Effector memory CD4-positive, alpha-beta T cell (primary cell): Measurements from ENCODE around the gene ADAMTS14.

Experiments used
- DNase-seq, 3 donors: peaks; one replicate each; pipeline ENCODE4 v3.0.0-alpha.2; 2020
- H3K27ac ChIP-seq: 2 replicates; pipeline ENCODE4 v1.7.0; 2013; ENCODE audit warnings: mild to moderate bottlenecking, low read length, moderate library complexity; ENCODE audit not compliant: insufficient read depth, poor library complexity, severe bottlenecking
- H3K27me3 ChIP-seq: replicated peaks from 2 replicates; pipeline ENCODE4 v1.7.0; 2013; ENCODE audit warnings: mild to moderate bottlenecking, low read length; ENCODE audit not compliant: insufficient read depth, control insufficient read depth, poor library complexity, severe bottlenecking
- H3K36me3 ChIP-seq: 2 replicates; pipeline ENCODE4 v1.7.0; 2013; ENCODE audit warnings: mild to moderate bottlenecking, low read length, moderate library complexity; ENCODE audit not compliant: control insufficient read depth, insufficient read depth
- H3K4me1 ChIP-seq: 2 replicates; pipeline ENCODE4 v1.7.0; 2013; ENCODE audit warnings: low read length, mild to moderate bottlenecking; ENCODE audit not compliant: control insufficient read depth, insufficient read depth, poor library complexity, severe bottlenecking
- H3K4me3 ChIP-seq: 2 replicates; pipeline ENCODE4 v1.7.0; 2013; ENCODE audit warnings: low read length, low read depth, mild to moderate bottlenecking; ENCODE audit not compliant: insufficient read depth, poor library complexity, severe bottlenecking
- H3K9me3 ChIP-seq: 2 replicates; pipeline ENCODE4 v1.7.0; 2013; ENCODE audit warnings: mild to moderate bottlenecking, low read length, moderate library complexity; ENCODE audit not compliant: control insufficient read depth

Gene ADAMTS14

GRCh38 chr10:70775679-70776454 lies 103.6 kb downstream of the ADAMTS14 start:
- H3K4me3 ChIP-seq: no peak overlapping the region
- H3K9me3 ChIP-seq: no peaks in the 10 kb centered on the region
- H3K36me3 ChIP-seq: no peaks in the 10 kb centered on the region
- H3K27me3 ChIP-seq: no peaks in the 10 kb centered on the region
- no peak overlapping the region for H3K27ac ChIP-seq
- DNase-seq: no peak
- H3K4me1 ChIP-seq: no peaks in the 10 kb centered on the region

DNA sequence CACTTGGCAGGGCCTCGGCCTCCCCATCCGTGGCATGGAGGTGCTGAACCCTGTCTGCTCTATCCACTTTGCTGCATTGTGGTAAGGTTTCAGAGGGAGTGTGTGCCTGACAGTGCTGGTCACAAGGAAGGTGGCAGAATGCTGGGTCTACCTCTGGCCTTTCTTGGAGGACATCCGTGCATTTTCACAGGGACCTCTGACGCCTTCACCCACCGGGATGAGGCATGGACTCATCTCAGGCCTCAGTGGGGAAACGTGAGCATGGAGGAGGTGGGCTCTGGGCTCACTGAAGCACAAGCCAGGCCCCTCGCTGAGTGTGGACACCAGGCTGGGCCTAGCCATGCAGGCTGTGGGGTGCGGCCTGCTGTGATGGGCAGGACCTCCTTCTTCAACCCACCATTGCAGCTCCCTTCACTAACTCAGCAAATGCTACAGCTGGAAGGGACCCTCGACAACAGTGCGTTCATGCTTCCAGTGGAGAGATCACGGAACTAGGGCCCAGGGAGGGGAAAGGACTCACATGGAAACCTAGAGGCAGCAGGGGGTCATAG lies 104.2 kb downstream of the ADAMTS14 start:
- H3K9me3 ChIP-seq: no peaks in the 10 kb centered on the region
- DNase-seq: no peak

GRCh38 chr10:70777063-70777875 lies 105.0 kb downstream of the ADAMTS14 start:
- Histone ChIP-seq H3K27ac (no peak overlapping the region), H3K4me1 (no peaks in the 10 kb centered on the region), H3K4me3 (no peak overlapping the region), H3K36me3 (no peaks in the 10 kb centered on the region), H3K27me3 (no peaks in the 10 kb centered on the region), H3K9me3 (no peaks in the 10 kb centered on the region)
- DNase-seq: no peak

More for the DNA sequence above, 104.2 kb downstream of the ADAMTS14 start:
- H3K36me3 ChIP-seq: no peaks in the 10 kb centered on the region
- no peak overlapping the region for H3K4me3 ChIP-seq
- H3K4me1 ChIP-seq: no peaks in the 10 kb centered on the region
- H3K27me3 ChIP-seq: no peaks in the 10 kb centered on the region
- H3K27ac ChIP-seq: no peak overlapping the region

DNA sequence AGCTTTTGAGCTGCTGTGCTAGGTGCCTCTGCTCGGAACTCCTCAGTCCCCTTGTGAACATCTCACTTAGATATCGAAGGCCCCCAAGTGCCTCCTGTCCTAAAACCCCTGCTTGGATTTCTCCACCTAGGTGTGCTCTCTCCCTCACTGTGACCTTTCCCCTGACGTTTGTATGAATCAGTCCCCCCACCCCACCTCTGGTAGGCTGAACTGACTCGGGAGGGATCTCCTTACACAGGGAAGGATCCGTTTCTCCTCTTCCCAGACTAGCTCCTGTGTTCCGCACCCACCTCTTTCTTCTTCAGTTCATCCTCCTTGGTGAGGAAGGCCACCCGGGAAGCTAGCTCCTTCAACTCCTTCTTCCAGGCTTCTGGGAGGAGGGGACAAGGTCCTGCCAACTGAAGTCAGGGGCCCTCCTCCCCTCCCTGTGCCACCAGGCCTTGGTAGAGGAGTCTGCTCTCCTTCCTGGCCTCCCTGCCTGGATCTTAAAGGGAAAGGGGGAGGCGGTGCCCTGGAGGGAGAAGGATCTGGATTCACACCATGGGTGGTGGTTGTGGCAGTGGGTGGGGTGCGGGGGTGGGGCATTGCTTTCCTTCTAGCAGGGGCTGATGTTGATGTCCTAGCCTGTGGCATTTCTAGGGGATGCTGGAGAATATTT lies 106.1 kb downstream of the ADAMTS14 start:
- Histone ChIP-seq H3K27ac (no peak overlapping the region), H3K27me3 (no peaks in the 10 kb centered on the region), H3K36me3 (no peaks in the 10 kb centered on the region), H3K4me1 (no peaks in the 10 kb centered on the region), H3K4me3 (no peak overlapping the region), H3K9me3 (no peaks in the 10 kb centered on the region)
- no peak for DNase-seq

DNA sequence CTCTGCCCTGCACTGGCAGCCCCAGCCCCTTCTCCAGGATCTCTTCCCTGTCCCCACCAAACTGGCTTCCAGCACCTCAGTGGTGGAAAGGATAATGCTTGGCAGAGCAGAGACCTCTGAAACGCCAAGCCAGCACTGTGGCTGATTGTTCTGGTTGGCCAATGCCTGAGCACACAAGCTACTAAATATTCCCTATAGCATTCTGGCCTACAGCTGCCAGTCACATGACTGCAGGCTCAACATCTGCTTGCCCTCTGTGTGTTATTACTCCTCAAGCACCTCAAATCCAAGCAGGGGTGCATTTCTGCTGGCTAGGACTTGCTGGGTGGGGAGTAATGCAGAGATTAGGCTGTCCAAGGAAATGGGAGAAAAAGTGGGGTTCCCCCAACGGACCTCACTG lies 106.8 kb downstream of the ADAMTS14 start:
- Histone ChIP-seq H3K27me3 (no peaks in the 10 kb centered on the region), H3K4me1 (no peaks in the 10 kb centered on the region), H3K36me3 (no peaks in the 10 kb centered on the region), H3K27ac (no peak overlapping the region), H3K4me3 (no peak overlapping the region), H3K9me3 (no peaks in the 10 kb centered on the region)
- DNase-seq: no peak

- no peak for DNase-seq
- no peaks in the 10 kb centered on the region for H3K27me3 ChIP-seq
- no peaks in the 10 kb centered on the region for H3K9me3 ChIP-seq
- H3K4me3 ChIP-seq: no peak overlapping the region
- H3K4me1 ChIP-seq: no peaks in the 10 kb centered on the region
- H3K36me3 ChIP-seq: no peaks in the 10 kb centered on the region
- no peak overlapping the region for H3K27ac ChIP-seq
Measured at GRCh38 chr10:70779511-70780369, 107.4 kb downstream of the ADAMTS14 start.

GRCh38 chr10:70780370-70780760 lies 108.1 kb downstream of the ADAMTS14 start:
- Histone ChIP-seq H3K27ac (no peak overlapping the region), H3K36me3 (no peaks in the 10 kb centered on the region), H3K4me1 (no peaks in the 10 kb centered on the region), H3K4me3 (no peak overlapping the region), H3K27me3 (no peaks in the 10 kb centered on the region), H3K9me3 (no peaks in the 10 kb centered on the region)
- no peak for DNase-seq

DNA sequence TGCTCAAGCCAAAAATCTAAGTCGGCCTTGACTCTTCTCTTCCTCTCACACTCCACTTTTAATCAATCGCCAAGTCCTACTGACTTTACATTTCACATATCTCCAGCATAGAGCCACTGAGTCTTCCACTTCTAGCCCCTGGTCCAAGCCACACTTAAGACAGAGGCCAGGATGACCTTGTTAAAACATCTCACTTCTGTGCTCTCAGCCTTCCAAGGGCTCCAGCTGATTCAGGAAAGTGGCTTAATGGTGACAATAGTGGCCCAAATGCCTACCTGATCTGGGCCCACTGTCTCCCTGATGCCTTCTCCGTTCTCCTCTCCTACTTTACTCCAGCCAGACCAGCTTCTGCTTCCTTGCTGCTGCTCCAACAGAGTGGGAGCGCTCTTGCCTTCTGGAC lies 108.5 kb downstream of the ADAMTS14 start:
- no peaks in the 10 kb centered on the region for H3K36me3 ChIP-seq
- DNase-seq: no peak
- H3K27me3 ChIP-seq: no peaks in the 10 kb centered on the region
- no peaks in the 10 kb centered on the region for H3K9me3 ChIP-seq
- H3K4me3 ChIP-seq: no peak overlapping the region
- H3K27ac ChIP-seq: no peak overlapping the region
- H3K4me1 ChIP-seq: no peaks in the 10 kb centered on the region

GRCh38 chr10:70781461-70782051 lies 109.2 kb downstream of the ADAMTS14 start:
- H3K4me1 ChIP-seq: no peaks in the 10 kb centered on the region
- H3K4me3 ChIP-seq: no peak overlapping the region
- DNase-seq: no peak
- no peaks in the 10 kb centered on the region for H3K27me3 ChIP-seq
- no peaks in the 10 kb centered on the region for H3K36me3 ChIP-seq
- no peak overlapping the region for H3K27ac ChIP-seq
- no peaks in the 10 kb centered on the region for H3K9me3 ChIP-seq
